Prostate gland (tissue), 2 donors: ENCODE results near the gene GABBR2. TPM values are rescaled to one million over a fixed set of nuclear protein-coding genes. Genes with fewer than 3 reads are reported as not detected.

ENCODE experiments used
- DNase-seq: peaks from one replicate; pipeline ENCODE4 v3.0.0-alpha.2; 2019; ENCODE audit warnings: low spot score
- H3K27ac ChIP-seq, 2 donors: fragments of 200-600 bp; sonication (generic); 2 replicates each; pipeline ENCODE4 v1.5.1; 2017 to 2019
- H3K27me3 ChIP-seq: fragments of 200-600 bp; sonication (generic); replicated peaks from 2 replicates; pipeline ENCODE4 v1.5.1; 2019; ENCODE audit not compliant: insufficient read depth
- H3K36me3 ChIP-seq, 2 donors: fragments of 200-600 bp; sonication (generic); 1 replicate in 1 of 2; 2 replicates in 1 of 2; pipeline versions ENCODE4 v1.5.1 to v1.8.1; 2017 to 2019
- H3K4me1 ChIP-seq: fragments of 200-600 bp; sonication (generic); replicated peaks from 2 replicates; pipeline ENCODE4 v1.5.1; 2019
- H3K4me3 ChIP-seq, 2 donors: fragments of 200-600 bp; sonication (generic); 2 replicates each; pipeline ENCODE4 v1.5.1; 2017 to 2019
- H3K9me3 ChIP-seq: fragments of 200-600 bp; sonication (generic); 2 replicates; pipeline ENCODE4 v1.5.1; 2017
- POLR2A ChIP-seq: fragments of 450-650 bp; IDR thresholded peaks from one replicate; pipeline ENCODE4 v1.6.1; 2016; ENCODE audit warnings: antibody characterized with exemption, mild to moderate bottlenecking
- POLR2AphosphoS5 ChIP-seq: sonication (generic); formaldehyde crosslinking; IDR thresholded peaks from one replicate; pipeline ENCODE4 v1.6.1; 2017; ENCODE audit warnings: antibody characterized with exemption
- WGBS: methylation state at CpG from one replicate; pipeline ENCODE4 v1.1.5; 2018; 5-methylcytosine and 5-hydroxymethylcytosine counted together
- intact Hi-C: fragments of 100-400 bp; cut with DNase I; formaldehyde crosslinking; loops from one replicate; pipeline ENCODE4 v1.14.2; 2022
- total RNA-seq, 2 donors: library from RNA; depleted of rRNA; stranded (reverse); fragments of >200 nt; gene quantifications; one replicate each; pipeline ENCODE4 v1.1.0, GENCODE V29; 2016
- TF ChIP-seq, protein P1 (sequence below), 4 experiments: fragments of 200-600 bp in 2 of 4; fragments of 450-650 bp in 2 of 4; sonication (generic) in 2 of 4; IDR thresholded peaks; 1 replicate in 3 of 4; 2 replicates in 1 of 4; pipeline ENCODE4 v1.5.1; 2016 to 2019; ENCODE audit warnings: antibody characterized with exemption in 4 of 4, mild to moderate bottlenecking in 2 of 4, moderate library complexity in 2 of 4

The GABBR2 gene
- total RNA-seq, 2 donors from 2014 or later = 0.97 TPM; not detected in 1

DNA sequence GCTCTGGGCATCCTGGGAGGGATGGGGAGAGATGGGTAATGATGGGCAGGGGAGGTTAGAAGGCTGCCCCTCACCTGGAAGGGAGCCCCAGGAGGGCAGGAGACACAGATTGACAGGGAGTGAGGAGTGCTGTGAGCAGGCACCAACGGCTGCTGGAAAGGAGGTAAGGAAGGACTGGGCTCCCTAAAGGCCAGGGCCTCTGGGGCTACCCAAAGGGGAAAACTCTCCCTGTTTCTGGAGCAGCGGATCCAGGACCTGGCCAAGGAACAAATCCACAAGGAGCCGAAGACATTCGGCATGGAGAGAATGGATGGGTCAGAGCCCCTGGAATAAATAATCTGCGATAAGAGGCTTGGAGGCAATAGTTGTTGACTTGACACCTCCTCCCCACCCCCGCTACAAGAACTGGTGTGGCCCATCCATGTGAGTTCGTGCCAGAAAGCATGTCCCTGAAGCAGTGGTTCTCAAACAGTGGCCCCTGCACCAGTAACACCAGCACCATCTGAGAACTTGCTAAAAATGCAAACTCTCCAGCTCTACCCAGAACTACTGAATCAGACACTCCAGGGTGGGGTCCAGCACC lies 208.3 kb downstream of the GABBR2 start:
- TF ChIP-seq POLR2AphosphoS5 = no peak
- TF ChIP-seq, protein P1, sequence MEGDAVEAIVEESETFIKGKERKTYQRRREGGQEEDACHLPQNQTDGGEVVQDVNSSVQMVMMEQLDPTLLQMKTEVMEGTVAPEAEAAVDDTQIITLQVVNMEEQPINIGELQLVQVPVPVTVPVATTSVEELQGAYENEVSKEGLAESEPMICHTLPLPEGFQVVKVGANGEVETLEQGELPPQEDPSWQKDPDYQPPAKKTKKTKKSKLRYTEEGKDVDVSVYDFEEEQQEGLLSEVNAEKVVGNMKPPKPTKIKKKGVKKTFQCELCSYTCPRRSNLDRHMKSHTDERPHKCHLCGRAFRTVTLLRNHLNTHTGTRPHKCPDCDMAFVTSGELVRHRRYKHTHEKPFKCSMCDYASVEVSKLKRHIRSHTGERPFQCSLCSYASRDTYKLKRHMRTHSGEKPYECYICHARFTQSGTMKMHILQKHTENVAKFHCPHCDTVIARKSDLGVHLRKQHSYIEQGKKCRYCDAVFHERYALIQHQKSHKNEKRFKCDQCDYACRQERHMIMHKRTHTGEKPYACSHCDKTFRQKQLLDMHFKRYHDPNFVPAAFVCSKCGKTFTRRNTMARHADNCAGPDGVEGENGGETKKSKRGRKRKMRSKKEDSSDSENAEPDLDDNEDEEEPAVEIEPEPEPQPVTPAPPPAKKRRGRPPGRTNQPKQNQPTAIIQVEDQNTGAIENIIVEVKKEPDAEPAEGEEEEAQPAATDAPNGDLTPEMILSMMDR (IDR thresholded peaks at IDR 0.05) = no peak
- TF ChIP-seq POLR2A = no peak
- Histone ChIP-seq H3K27ac (no peak overlapping the region), H3K36me3 (no peaks in the 10 kb centered on the region), H3K27me3 (no peaks in the 10 kb centered on the region), H3K4me3 (no peak overlapping the region), H3K4me1 (no peaks in the 10 kb centered on the region), H3K9me3 (no peaks in the 10 kb centered on the region)
- 88% methylated on average over 7 of the region's 7 CpGs for WGBS
- intact Hi-C loops = no loop called here
- DNase-seq = no peak

- Histone ChIP-seq H3K4me1 (no peaks in the 10 kb centered on the region), H3K9me3 (no peaks in the 10 kb centered on the region), H3K36me3 (no peaks in the 10 kb centered on the region), H3K4me3 (no peak overlapping the region), H3K27ac (no peak overlapping the region), H3K27me3 (no peaks in the 10 kb centered on the region)
- TF ChIP-seq POLR2A (no peak), POLR2AphosphoS5 (no peak)
- TF ChIP-seq, protein P1 (IDR thresholded peaks at IDR 0.05) = no peak
- intact Hi-C loops = no loop called here
- 67% methylated on average over 3 of the region's 3 CpGs for WGBS
- DNase-seq = no peak
Measured at GRCh38 chr9:98495530-98495929, 213.2 kb downstream of the GABBR2 start.

DNA sequence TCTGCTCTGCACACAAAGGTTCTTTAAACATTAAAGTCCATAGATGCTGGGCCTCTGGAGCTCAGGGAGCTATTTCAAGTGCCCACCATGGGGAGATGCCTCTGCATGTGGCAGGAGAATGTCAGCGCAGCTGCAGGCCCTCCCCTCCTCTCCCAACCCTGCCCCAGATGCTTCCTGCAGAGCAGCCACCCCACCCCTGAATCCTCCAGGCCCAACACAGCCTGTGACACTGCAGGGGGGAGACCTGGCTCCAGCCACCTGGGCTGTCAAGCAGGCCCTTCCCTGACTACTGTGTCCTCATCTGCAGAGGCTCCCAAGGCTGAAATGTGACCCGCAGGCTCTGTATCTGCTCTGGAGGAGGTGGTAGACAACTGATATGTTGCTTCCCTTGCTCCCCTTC lies 213.9 kb downstream of the GABBR2 start:
- H3K4me1 ChIP-seq = no peaks in the 10 kb centered on the region
- intact Hi-C loops = no loop called here
- no peak for DNase-seq
- H3K27me3 ChIP-seq = no peaks in the 10 kb centered on the region
- H3K36me3 ChIP-seq = no peaks in the 10 kb centered on the region
- no peaks in the 10 kb centered on the region for H3K9me3 ChIP-seq
- WGBS = 72% methylated on average over 2 of the region's 2 CpGs
- no peak overlapping the region for H3K27ac ChIP-seq
- H3K4me3 ChIP-seq = no peak overlapping the region
- TF ChIP-seq, protein P1 (IDR thresholded peaks at IDR 0.05) = no peak

- Histone ChIP-seq H3K36me3 (no peaks in the 10 kb centered on the region), H3K27ac (no peak overlapping the region), H3K9me3 (no peaks in the 10 kb centered on the region), H3K4me1 (no peaks in the 10 kb centered on the region), H3K4me3 (no peak overlapping the region), H3K27me3 (no peaks in the 10 kb centered on the region)
- WGBS = 39% methylated on average over 3 of the region's 3 CpGs
- intact Hi-C loops = no loop called here
- no peak for TF ChIP-seq POLR2A
- no peak for TF ChIP-seq POLR2AphosphoS5
- TF ChIP-seq, protein P1 (IDR thresholded peaks at IDR 0.05) = no peak
- DNase-seq = no peak
Measured at GRCh38 chr9:98491828-98492227, 216.9 kb downstream of the GABBR2 start.

DNA sequence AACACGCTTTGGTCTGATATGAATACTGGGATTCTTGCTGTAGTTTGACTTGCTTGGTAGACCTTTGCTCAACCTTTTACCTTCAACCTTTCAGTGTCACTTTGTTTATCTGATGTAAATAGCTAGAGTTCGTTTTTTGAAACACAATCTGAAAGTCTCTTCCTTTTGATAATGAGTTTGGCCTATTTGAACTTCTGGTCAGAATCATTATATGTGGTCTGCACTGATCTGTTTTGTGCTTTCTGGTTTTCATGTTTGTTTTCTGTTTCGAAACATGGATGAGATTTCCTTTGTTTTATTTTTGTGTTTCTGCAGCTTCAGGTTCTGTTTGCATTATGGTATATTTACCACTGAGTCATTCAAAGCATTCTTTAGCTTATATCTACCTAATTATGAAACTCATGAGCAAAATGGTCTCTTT lies 217.5 kb downstream of the GABBR2 start:
- Histone ChIP-seq H3K4me1 (no peaks in the 10 kb centered on the region), H3K36me3 (no peaks in the 10 kb centered on the region), H3K9me3 (no peaks in the 10 kb centered on the region), H3K4me3 (no peak overlapping the region), H3K27me3 (no peaks in the 10 kb centered on the region), H3K27ac (no peak overlapping the region)
- 70% methylated on average over 3 of the region's 3 CpGs for WGBS
- no peak for DNase-seq
- intact Hi-C loops = no loop called here
- TF ChIP-seq, protein P1 (IDR thresholded peaks at IDR 0.05) = no peak
- no peak for TF ChIP-seq POLR2A
- TF ChIP-seq POLR2AphosphoS5 = no peak
